B cell (primary cell): ENCODE results near the gene KRTAP10-8. TPM values are rescaled to one million over a fixed set of nuclear protein-coding genes. Genes with fewer than 3 reads are reported as not detected.

Experiments used
- ATAC-seq: fragments of 200-7000 bp; cut with Tn5 transposase; one replicate; pipeline ENCODE4 v1.10.0; 2021; ENCODE audit warnings: low read depth, mild to moderate bottlenecking, moderate number of reproducible peaks, moderate library complexity
- CTCF ChIA-PET: fragments of 350-600 bp; sonication (Branson Sonifier 250); formaldehyde crosslinking; loops from one replicate; lab custom pipeline; 2021; ENCODE audit warnings: antibody characterized with exemption, inconsistent platforms; lab: Charles Lee
- POLR2A ChIA-PET: fragments of 350-600 bp; sonication (Branson Sonifier 250); formaldehyde crosslinking; loops from one replicate; lab custom pipeline; 2021; ENCODE audit warnings: antibody characterized with exemption; lab: Charles Lee
- DNase-seq: peaks from one replicate; pipeline ENCODE4 v3.0.0; 2013
- H2AFZ ChIP-seq: 2 replicates; pipeline ENCODE4 v1.6.1; 2012; ENCODE audit warnings: mild to moderate bottlenecking, low read depth, low read length; ENCODE audit not compliant: insufficient read depth, poor library complexity, severe bottlenecking
- H3K27ac ChIP-seq, 2 donors: 1 replicate in 1 of 2; 2 replicates in 1 of 2; pipeline ENCODE4 v1.5.1; 2012 to 2013; ENCODE audit warnings: low read length in 2 of 2, mild to moderate bottlenecking in 2 of 2, moderate library complexity in 1 of 2
- H3K27me3 ChIP-seq, 4 experiments: fragments of 200-600 bp in 1 of 4; sonication (generic) in 1 of 4; replicated peaks in 1 of 4; 1 replicate in 2 of 4; 2 replicates in 2 of 4; pipeline versions ENCODE4 v1.6.1 to v1.7.0; 2013 to 2016; ENCODE audit warnings: low read length in 3 of 4, mild to moderate bottlenecking in 2 of 4, mixed read lengths in 1 of 4, moderate library complexity in 1 of 4; ENCODE audit not compliant: insufficient read depth in 4 of 4, control insufficient read depth in 3 of 4; ENCODE audit errors: control extremely low read depth in 1 of 4
- H3K36me3 ChIP-seq, 2 experiments: replicated peaks in 1 of 2; 1 replicate in 1 of 2; 2 replicates in 1 of 2; pipeline versions ENCODE4 v1.6.1 to v1.7.1; 2013; ENCODE audit warnings: low read length in 1 of 2; ENCODE audit not compliant: insufficient read depth in 2 of 2, control insufficient read depth in 1 of 2; ENCODE audit errors: control extremely low read depth in 1 of 2, extremely low read depth in 1 of 2
- H3K4me1 ChIP-seq, 2 donors: fragments of 200-600 bp in 1 of 2; sonication (generic) in 1 of 2; 1 replicate in 1 of 2; 2 replicates in 1 of 2; pipeline versions ENCODE4 v1.5.1 to v1.6.1; 2013 to 2017; ENCODE audit warnings: low read length in 2 of 2; ENCODE audit not compliant: control insufficient read depth in 2 of 2, insufficient read depth in 2 of 2
- H3K4me2 ChIP-seq: replicated peaks from 2 replicates; pipeline ENCODE3; 2012; ENCODE audit warnings: mild to moderate bottlenecking, low read depth, low read length; ENCODE audit not compliant: poor library complexity, severe bottlenecking
- H3K4me3 ChIP-seq, 5 experiments: fragments of 200-600 bp in 1 of 5; sonication (generic) in 1 of 5; 1 replicate in 3 of 5; 2 replicates in 2 of 5; pipeline versions ENCODE4 v1.5.1 to v1.7.0; 2011 to 2016; ENCODE audit warnings: low read length in 4 of 5, mild to moderate bottlenecking in 4 of 5, low read depth in 2 of 5, control low read depth in 1 of 5, moderate library complexity in 1 of 5; ENCODE audit not compliant: insufficient read depth in 1 of 5; ENCODE audit errors: control extremely low read depth in 1 of 5, extremely low read depth in 1 of 5
- H3K79me2 ChIP-seq: fragments of 200-600 bp; sonication (generic); one replicate; pipeline ENCODE4 v1.6.0; 2016; ENCODE audit warnings: low read length; ENCODE audit not compliant: control insufficient read depth, insufficient read depth
- H3K9ac ChIP-seq: fragments of 200-600 bp; sonication (generic); 2 replicates; pipeline ENCODE4 v1.6.1; 2017; ENCODE audit warnings: mild to moderate bottlenecking, low read length, moderate library complexity
- H3K9me3 ChIP-seq, 3 donors: one replicate each; pipeline versions ENCODE4 v1.6.1 to v1.7.1; 2013; ENCODE audit warnings: low read length in 2 of 3; ENCODE audit not compliant: control insufficient read depth in 2 of 3, insufficient read depth in 1 of 3; ENCODE audit errors: control extremely low read depth in 1 of 3
- H4K20me1 ChIP-seq: 2 replicates; pipeline ENCODE4 v1.6.0; 2012; ENCODE audit warnings: mild to moderate bottlenecking, low read length; ENCODE audit not compliant: insufficient read depth, control insufficient read depth, poor library complexity, severe bottlenecking
- H3K27ac Mint-ChIP-seq: one replicate; pipeline ENCODE4 v1.8.0; 2021; ENCODE audit warnings: mixed read lengths
- H3K27me3 Mint-ChIP-seq: one replicate; pipeline ENCODE4 v1.8.0; 2021; ENCODE audit warnings: mixed read lengths
- H3K4me1 Mint-ChIP-seq: one replicate; pipeline ENCODE4 v1.8.0; 2021; ENCODE audit warnings: mixed read lengths
- H3K4me3 Mint-ChIP-seq: one replicate; pipeline ENCODE4 v1.8.0; 2021; ENCODE audit warnings: mixed read lengths
- H3K9me3 Mint-ChIP-seq: one replicate; pipeline ENCODE4 v1.8.0; 2022; ENCODE audit warnings: mixed read lengths; ENCODE audit not compliant: insufficient read depth
- EZH2 ChIP-seq: IDR thresholded peaks from 2 replicates; pipeline ENCODE4 v1.6.1; 2012; ENCODE audit warnings: borderline replicate concordance, low read depth, mild to moderate bottlenecking, moderate library complexity, low read length; ENCODE audit not compliant: insufficient read depth, poor library complexity, severe bottlenecking
- WGBS: methylation state at CpG from one replicate; pipeline ENCODE4 v1.1.5; 2013; ENCODE audit warnings: missing lambda C conversion rate; ENCODE audit not compliant: insufficient coverage; 5-methylcytosine and 5-hydroxymethylcytosine counted together
- intact Hi-C: fragments of 100-400 bp; cut with micrococcal nuclease; formaldehyde crosslinking; loops from one replicate; pipeline ENCODE4 v1.10.0; 2022
- polyA minus RNA-seq: library from RNA; depleted of rRNA, polyadenylated mRNA; stranded (reverse); fragments of >200 nt; gene quantifications from 2 replicates; pipeline ENCODE4 v1.2.3, GENCODE V29; 2012
- polyA plus RNA-seq: library from polyadenylated mRNA; depleted of rRNA; stranded (reverse); fragments of >200 nt; gene quantifications from 2 replicates; pipeline ENCODE4 v1.2.3, GENCODE V29; 2012
- total RNA-seq, 2 donors: library from RNA; stranded (reverse); fragments of 120-200 nt in 1 of 2; gene quantifications; 1 replicate in 1 of 2; 2 replicates in 1 of 2; pipeline versions ENCODE4 v1.2.3 to v1.2.4, GENCODE V29; 2013 to 2022
- TF ChIP-seq, protein P1 (sequence below): fragments of 200-600 bp; IDR thresholded peaks from one replicate; pipeline ENCODE4 v1.8.0; 2022; ENCODE audit warnings: antibody characterized with exemption, mild to moderate bottlenecking

The KRTAP10-8 gene, protein sequence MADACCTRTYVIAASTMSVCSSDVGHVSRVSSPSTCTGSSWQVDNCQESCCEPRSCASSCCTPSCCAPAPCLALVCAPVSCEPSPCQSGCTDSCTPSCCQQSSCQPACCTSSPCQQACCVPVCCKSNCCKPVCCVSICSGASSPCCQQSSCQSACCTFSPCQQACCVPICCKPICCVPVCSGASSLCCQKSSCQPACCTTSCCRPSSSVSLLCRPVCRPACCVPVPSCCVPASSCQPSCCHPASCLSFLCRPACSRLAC
- total RNA-seq (not detected in 2 replicates), polyA plus RNA-seq (not detected in 2 replicates), polyA minus RNA-seq (not detected in 2 replicates)
- total RNA-seq (2013), result not detected

DNA sequence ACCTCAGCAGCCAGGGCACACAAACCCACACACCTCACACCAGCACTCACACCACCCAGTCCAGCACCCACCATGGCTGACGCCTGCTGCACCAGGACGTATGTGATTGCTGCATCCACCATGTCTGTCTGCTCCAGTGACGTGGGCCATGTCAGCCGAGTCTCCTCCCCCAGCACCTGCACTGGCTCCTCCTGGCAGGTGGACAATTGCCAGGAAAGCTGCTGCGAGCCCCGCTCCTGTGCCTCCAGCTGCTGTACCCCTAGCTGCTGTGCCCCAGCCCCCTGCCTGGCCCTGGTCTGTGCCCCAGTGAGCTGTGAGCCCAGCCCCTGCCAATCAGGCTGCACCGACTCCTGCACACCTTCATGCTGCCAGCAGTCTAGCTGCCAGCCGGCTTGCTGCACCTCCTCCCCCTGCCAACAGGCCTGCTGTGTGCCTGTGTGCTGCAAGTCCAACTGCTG lies at the start of gene KRTAP10-8:
Gene KRTAP10-8 (plus strand): TSS at position 51 of the 458 bp plus-strand sequence. CDS start 22 bp downstream, at position 73.
- Histone ChIP-seq H3K79me2 (no peaks in the 10 kb centered on the region), H3K27ac (no peak within 1 kb of the TSS), H3K9me3 (peaks cover 4 to 42% (median 25%) of the 10 kb centered on the region in 3 donors), H3K4me1 (no peaks in the 10 kb centered on the region), H3K4me3 (no peak within 1 kb of the TSS), H3K9ac (no peak within 1 kb of the TSS), H3K27me3 (peaks cover 0 to 3% (median 1%) of the 10 kb centered on the region in 4 experiments), H4K20me1 (no peaks in the 10 kb centered on the region), H3K4me2 (no peak within 1 kb of the TSS), H3K36me3 (no peaks in the 10 kb centered on the region), H2AFZ (no peak within 1 kb of the TSS)
- peaks cover 16% of the 10 kb centered on the region for H3K27me3 Mint-ChIP-seq
- DNase-seq (no peak), ATAC-seq (no peak)
- H3K27ac Mint-ChIP-seq, result no peak within 1 kb of the TSS
- intact Hi-C loops, result no loop called here
- 92% methylated on average over 8 of the region's 8 CpGs for WGBS
- H3K4me3 Mint-ChIP-seq, result no peak within 1 kb of the TSS
- POLR2A ChIA-PET, result no interaction called here
- CTCF ChIA-PET, result no interaction called here
- TF ChIP-seq, protein P1, sequence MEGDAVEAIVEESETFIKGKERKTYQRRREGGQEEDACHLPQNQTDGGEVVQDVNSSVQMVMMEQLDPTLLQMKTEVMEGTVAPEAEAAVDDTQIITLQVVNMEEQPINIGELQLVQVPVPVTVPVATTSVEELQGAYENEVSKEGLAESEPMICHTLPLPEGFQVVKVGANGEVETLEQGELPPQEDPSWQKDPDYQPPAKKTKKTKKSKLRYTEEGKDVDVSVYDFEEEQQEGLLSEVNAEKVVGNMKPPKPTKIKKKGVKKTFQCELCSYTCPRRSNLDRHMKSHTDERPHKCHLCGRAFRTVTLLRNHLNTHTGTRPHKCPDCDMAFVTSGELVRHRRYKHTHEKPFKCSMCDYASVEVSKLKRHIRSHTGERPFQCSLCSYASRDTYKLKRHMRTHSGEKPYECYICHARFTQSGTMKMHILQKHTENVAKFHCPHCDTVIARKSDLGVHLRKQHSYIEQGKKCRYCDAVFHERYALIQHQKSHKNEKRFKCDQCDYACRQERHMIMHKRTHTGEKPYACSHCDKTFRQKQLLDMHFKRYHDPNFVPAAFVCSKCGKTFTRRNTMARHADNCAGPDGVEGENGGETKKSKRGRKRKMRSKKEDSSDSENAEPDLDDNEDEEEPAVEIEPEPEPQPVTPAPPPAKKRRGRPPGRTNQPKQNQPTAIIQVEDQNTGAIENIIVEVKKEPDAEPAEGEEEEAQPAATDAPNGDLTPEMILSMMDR, result no peak
- TF ChIP-seq EZH2, result no peak
- peaks cover 15% of the 10 kb centered on the region for H3K9me3 Mint-ChIP-seq
- H3K4me1 Mint-ChIP-seq, result no peaks in the 10 kb centered on the region

DNA sequence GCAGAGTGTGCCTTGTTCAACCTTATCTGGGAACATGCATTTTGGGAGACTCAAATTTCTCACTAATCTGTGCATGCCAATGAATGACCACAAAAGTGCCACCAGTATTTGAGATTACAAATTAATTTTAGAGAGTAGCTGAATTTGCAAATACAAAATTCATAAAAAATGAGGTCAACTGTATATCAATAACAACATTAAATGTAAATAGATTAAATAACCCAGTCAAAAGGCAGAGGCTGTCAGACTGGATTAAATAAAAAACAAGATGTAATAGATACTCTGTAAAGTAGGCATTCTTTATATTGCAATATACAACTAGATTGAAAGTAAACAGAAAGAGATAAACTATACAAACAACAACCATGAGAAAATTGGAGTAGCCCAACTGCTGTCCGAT lies 47.8 kb upstream of the KRTAP10-8 start:
- Histone ChIP-seq H3K4me1 (peaks cover 12 to 26% of the 10 kb centered on the region in 2 donors), H3K4me2 (no peak overlapping the region), H3K79me2 (no peaks in the 10 kb centered on the region), H3K4me3 (no peak overlapping the region), H3K9ac (no peak overlapping the region), H2AFZ (no peak overlapping the region), H3K27me3 (no peaks in the 10 kb centered on the region), H3K27ac (no peak overlapping the region), H4K20me1 (no peaks in the 10 kb centered on the region), H3K9me3 (peaks cover 0 to 9% (median 4%) of the 10 kb centered on the region in 3 donors), H3K36me3 (no peaks in the 10 kb centered on the region)
- H3K27me3 Mint-ChIP-seq, result peaks cover 5% of the 10 kb centered on the region
- H3K27ac Mint-ChIP-seq, result no peak overlapping the region
- intact Hi-C loops, result no loop called here
- DNase-seq, result no peak
- no peak for ATAC-seq
- POLR2A ChIA-PET, result no interaction called here
- WGBS, result no CpG with 5 or more reads among the region's 1 CpG
- H3K4me1 Mint-ChIP-seq, result peaks cover 41% of the 10 kb centered on the region
- TF ChIP-seq, protein P1, result no peak
- TF ChIP-seq EZH2, result no peak
- peaks cover 9% of the 10 kb centered on the region for H3K9me3 Mint-ChIP-seq
- H3K4me3 Mint-ChIP-seq, result no peak overlapping the region
- CTCF ChIA-PET, result no interaction called here
